Right cardiac atrium (tissue), 5 donors: ENCODE measurements around the gene DTX3. TPM values are rescaled to one million over a fixed set of nuclear protein-coding genes. Genes with fewer than 3 reads are reported as not detected.
"Not testable (repeated sequence)": the region's sequence is repeated elsewhere in the genome, so short reads cannot be mapped to it uniquely, and the experiment has no call there.

Experiments used
- ATAC-seq, 2 donors: fragments of 200-7000 bp; cut with Tn5 transposase; one replicate each; pipeline versions ENCODE4 v1.8.0 to v1.9.1; 2020; ENCODE audit warnings: moderate library complexity in 2 of 2, mild to moderate bottlenecking in 1 of 2
- DNase-seq, 3 donors: peaks; one replicate each; pipeline ENCODE4 v3.0.0-alpha.2; 2020
- H3K27ac ChIP-seq: one replicate; pipeline ENCODE4 v1.5.1; 2013; ENCODE audit warnings: mild to moderate bottlenecking, low read length, control low read depth, moderate library complexity
- H3K27me3 ChIP-seq: one replicate; pipeline ENCODE4 v1.6.1; 2013; ENCODE audit not compliant: control insufficient read depth, insufficient read depth
- H3K4me1 ChIP-seq: one replicate; pipeline ENCODE4 v1.6.1; 2013; ENCODE audit warnings: low read length; ENCODE audit not compliant: control insufficient read depth, insufficient read depth
- H3K4me3 ChIP-seq: one replicate; pipeline ENCODE4 v1.5.1; 2013; ENCODE audit warnings: low read length, control low read depth
- H3K9me3 ChIP-seq: one replicate; pipeline ENCODE4 v1.6.1; 2013; ENCODE audit warnings: low read length; ENCODE audit not compliant: control insufficient read depth
- WGBS: extraction: QIAGEN DNeasy Blood & Tissue Kit; methylation state at CpG from one replicate; pipeline ENCODE4 v1.1.7; 2013; 5-methylcytosine and 5-hydroxymethylcytosine counted together
- intact Hi-C, 4 donors: fragments of 100-400 bp; cut with DNase I; formaldehyde crosslinking; loops; one replicate each; pipeline versions ENCODE4 v1.11.0 to v1.14.0; 2022 to 2023
- polyA plus RNA-seq: library from polyadenylated mRNA; stranded (reverse); fragments of 200-250 nt; gene quantifications from one replicate; pipeline ENCODE4 v1.2.3, GENCODE V29; 2013
- total RNA-seq, 4 donors: library from RNA; stranded (reverse); fragmentation: NEBNext Ultra II Directional; extraction: Animal tissue kit (Norgen Biotek cat#: 25700); gene quantifications; one replicate each; pipeline ENCODE4 v1.2.1, GENCODE V29; 2021
- donor health status: healthy with polysubstance abuse.
- donor health status: DM: no; HTN: yes; CAD: no.
- donor health status: DM: no; HTN: no; CAD: no.
- donor health status: DM: no; HTN: yes; CAD: no; lungs with severe emphysema.
- donor health status: DM: yes; HTN: yes; CAD: no.

The DTX3 gene
- total and polyA plus RNA-seq, 5 donors, result 28.9 to 44.6 (median 37.4) TPM

GRCh38 chr12:57628280-57629191, 23.9 kb downstream of the DTX3 start:
- Histone ChIP-seq H3K4me1 (no peaks in the 10 kb centered on the region), H3K27me3 (no peaks in the 10 kb centered on the region), H3K4me3 (no peak overlapping the region), H3K9me3 (no peaks in the 10 kb centered on the region), H3K27ac (no peak overlapping the region)
- intact Hi-C loops, result loop anchor here in 1 of 4 donors (10.0 kb wide), 1 partner anchor 164 kb away; no protein-coding TSS in a partner anchor
- 60% methylated on average over 29 of the region's 29 CpGs for WGBS
- no peak for ATAC-seq
- peak in 1 of 3 donors; percentile 35 for DNase-seq

GRCh38 chr12:57629897-57630471, 25.4 kb downstream of the DTX3 start:
- ATAC-seq (no peak), DNase-seq (no peak)
- Histone ChIP-seq H3K27ac (no peak overlapping the region), H3K27me3 (no peaks in the 10 kb centered on the region), H3K9me3 (no peaks in the 10 kb centered on the region), H3K4me3 (no peak overlapping the region), H3K4me1 (no peaks in the 10 kb centered on the region)
- intact Hi-C loops, result loop anchor here in 1 of 4 donors (10.0 kb wide), 1 partner anchor 165 kb away; no protein-coding TSS in a partner anchor
- WGBS, result 86% methylated on average over 5 of the region's 5 CpGs

DNA sequence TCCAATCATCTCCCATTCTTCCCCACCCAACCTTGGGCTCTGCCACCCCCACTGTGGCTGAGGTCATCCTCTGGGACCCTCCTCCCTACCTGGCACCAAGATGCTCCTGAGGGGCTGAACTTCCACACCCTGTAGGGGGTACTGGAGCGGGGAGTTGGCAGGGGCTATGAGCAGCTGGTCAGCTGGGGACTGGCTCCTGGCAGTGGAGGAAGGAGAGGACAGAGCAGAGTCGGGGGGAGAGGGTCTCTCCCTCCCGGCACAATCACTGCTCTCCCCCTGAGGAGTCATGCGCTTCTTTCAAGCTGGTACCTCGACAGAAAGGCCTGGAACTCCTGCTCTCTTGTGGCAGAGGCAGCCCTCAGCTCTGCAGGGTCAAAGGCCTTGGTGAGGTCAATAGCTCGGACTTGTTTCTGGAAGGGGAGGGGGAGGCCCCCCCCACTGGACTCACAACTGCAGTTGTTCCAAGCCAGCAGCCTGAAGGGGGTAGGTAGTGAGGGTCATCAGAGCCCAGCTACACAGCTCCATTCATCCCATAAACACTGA, 26.3 kb downstream of the DTX3 start:
- intact Hi-C loops, result no loop called here
- 59% methylated on average over 6 of the region's 6 CpGs for WGBS
- Histone ChIP-seq H3K4me1 (no peaks in the 10 kb centered on the region), H3K9me3 (no peaks in the 10 kb centered on the region), H3K27me3 (no peaks in the 10 kb centered on the region), H3K4me3 (no peak overlapping the region), H3K27ac (no peak overlapping the region)
- ATAC-seq (no peak), DNase-seq (no peak)

- H3K4me1 ChIP-seq, result no peaks in the 10 kb centered on the region
- no peaks in the 10 kb centered on the region for H3K9me3 ChIP-seq
- peak overlapping the region; percentile 50 for H3K4me3 ChIP-seq
- WGBS, result 12% methylated on average over 26 of the region's 26 CpGs
- H3K27ac ChIP-seq, result no peak overlapping the region
- no peaks in the 10 kb centered on the region for H3K27me3 ChIP-seq
- intact Hi-C loops, result no loop called here
- DNase-seq (peak in 1 of 3 donors; percentile 46), ATAC-seq (no peak)
Measured at GRCh38 chr12:57631566-57632072, 27.0 kb downstream of the DTX3 start.

DNA sequence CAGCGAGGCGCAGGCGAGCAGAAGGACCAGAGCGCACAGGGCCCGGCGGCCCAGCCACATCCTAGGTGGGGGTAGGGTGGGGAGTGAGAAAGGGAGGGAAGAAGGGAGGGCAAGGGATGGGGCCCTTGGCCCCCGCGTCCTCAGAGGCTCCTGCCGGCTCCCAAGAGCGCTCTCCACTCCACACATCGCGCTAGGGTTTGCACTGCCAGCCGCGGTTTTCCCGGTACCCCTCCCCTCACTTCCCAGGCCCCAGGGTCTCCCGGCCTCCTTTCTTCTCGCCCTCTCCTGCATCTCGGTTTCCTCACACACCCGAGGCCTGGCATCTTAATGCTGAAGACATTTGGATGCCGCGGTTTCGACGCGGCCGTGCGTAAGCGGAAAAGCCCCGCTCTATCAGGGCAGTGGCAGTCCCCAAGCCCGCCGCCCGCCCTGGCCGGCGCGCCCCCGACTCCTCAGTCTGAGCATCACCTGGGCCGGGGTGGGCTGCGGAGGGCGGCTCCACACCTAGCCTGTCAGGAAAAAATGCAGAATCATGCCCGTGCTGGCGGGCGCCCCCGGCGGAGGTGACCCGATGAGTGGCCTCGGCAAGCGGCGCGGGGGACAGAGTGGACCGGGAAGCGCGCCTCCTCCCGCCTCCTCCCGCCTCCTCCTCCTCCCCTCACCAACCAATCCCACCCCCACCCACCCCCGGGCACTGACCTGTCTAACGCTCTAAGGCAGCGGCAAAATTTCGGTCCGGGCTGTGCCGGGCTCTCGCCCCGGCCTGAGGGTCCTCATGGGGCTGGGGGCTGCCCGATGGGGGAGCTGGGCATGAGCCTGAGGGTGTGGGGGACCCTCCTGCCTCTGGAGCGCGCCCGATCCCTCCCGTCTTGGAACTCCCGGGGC, 27.7 kb downstream of the DTX3 start:
- WGBS, result 1% methylated on average over 67 of the region's 67 CpGs
- DNase-seq (peak in 2 of 3 donors; percentile 59 to 60), ATAC-seq (peak; percentile 34 to 57)
- Histone ChIP-seq H3K27me3 (no peaks in the 10 kb centered on the region), H3K27ac (no peak overlapping the region), H3K9me3 (no peaks in the 10 kb centered on the region), H3K4me3 (peak overlapping the region; percentile 50), H3K4me1 (no peaks in the 10 kb centered on the region)
- intact Hi-C loops, result no loop called here

GRCh38 chr12:57632958-57633840, 28.6 kb downstream of the DTX3 start, which contains the start of gene B4GALNT1:
TSS of gene B4GALNT1 (minus strand) at chr12:57633201. CDS start at chr12:57632132, 1,069 bp downstream.
- H3K4me3 ChIP-seq, result peak within 1 kb of the TSS; percentile 50
- DNase-seq (peak; percentile 55 to 85 (median 81)), ATAC-seq (peak; percentile 88 to 89)
- H3K9me3 ChIP-seq, result no peaks in the 10 kb centered on the region
- intact Hi-C loops, result no loop called here
- H3K4me1 ChIP-seq, result no peaks in the 10 kb centered on the region
- 3% methylated on average over 58 of the region's 58 CpGs for WGBS
- no peaks in the 10 kb centered on the region for H3K27me3 ChIP-seq
- H3K27ac ChIP-seq, result no peak within 1 kb of the TSS

- H3K9me3 ChIP-seq, intact Hi-C loops, ATAC-seq, H3K4me1 ChIP-seq, H3K4me3 ChIP-seq, H3K27me3 ChIP-seq, H3K27ac ChIP-seq, DNase-seq: not testable (repeated sequence)
- WGBS, result 81% methylated on average over 9 of the region's 9 CpGs
Measured at GRCh38 chr12:57636731-57637130, 32.1 kb downstream of the DTX3 start.

- ATAC-seq, result no peak
- DNase-seq, result no peak
- no peak overlapping the region for H3K4me3 ChIP-seq
- intact Hi-C loops, result no loop called here
- no peak overlapping the region for H3K27ac ChIP-seq
- 70% methylated on average over 3 of the region's 3 CpGs for WGBS
- no peaks in the 10 kb centered on the region for H3K4me1 ChIP-seq
- H3K27me3 ChIP-seq, result no peaks in the 10 kb centered on the region
- H3K9me3 ChIP-seq, result no peaks in the 10 kb centered on the region
Measured at GRCh38 chr12:57637364-57637763, 32.7 kb downstream of the DTX3 start.

GRCh38 chr12:57638096-57638495, 33.5 kb downstream of the DTX3 start:
- 93% methylated on average over 3 of the region's 3 CpGs for WGBS
- Histone ChIP-seq H3K4me3 (no peak overlapping the region), H3K4me1 (no peaks in the 10 kb centered on the region), H3K9me3 (no peaks in the 10 kb centered on the region), H3K27me3 (no peaks in the 10 kb centered on the region), H3K27ac (no peak overlapping the region)
- intact Hi-C loops, result no loop called here
- DNase-seq, result no peak
- no peak for ATAC-seq
